HEK293 (cell line): ENCODE results near the gene ADD2.

Source experiments
- CTCF ChIA-PET: fragments of 350-600 bp; formaldehyde crosslinking; extraction: SDS; loops from one replicate; lab custom pipeline; 2021; ENCODE audit warnings: antibody characterized with exemption; lab: Yijun Ruan, JAX
- POLR2A ChIA-PET: fragments of 300-600 bp; formaldehyde crosslinking; extraction: SDS; loops from one replicate; lab custom pipeline; 2020; ENCODE audit warnings: antibody characterized with exemption, inconsistent platforms; lab: Yijun Ruan, JAX
- H3K27ac ChIP-seq: fragments of 200-500 bp; sonication (Bioruptor generic); 2 replicates; pipeline ENCODE4 v1.5.1; 2014; ENCODE audit warnings: low read depth, low read length, control low read depth, inconsistent platforms; ENCODE audit errors: extremely low read depth
- H3K36me3 ChIP-seq, 2 experiments: fragments of 200-500 bp in 1 of 2; sonication (Bioruptor generic) in 1 of 2; 1 replicate in 1 of 2; 2 replicates in 1 of 2; pipeline ENCODE4 v1.5.1; 2014 to 2017; ENCODE audit warnings: inconsistent platforms in 2 of 2, low read length in 2 of 2; ENCODE audit not compliant: control insufficient read depth in 2 of 2, insufficient read depth in 1 of 2
- H3K4me1 ChIP-seq: fragments of 200-500 bp; sonication (Bioruptor generic); 2 replicates; pipeline ENCODE4 v1.5.1; 2014; ENCODE audit warnings: mild to moderate bottlenecking, low read length, inconsistent platforms; ENCODE audit not compliant: control insufficient read depth, insufficient read depth
- H3K4me3 ChIP-seq: 2 replicates; pipeline ENCODE4 v1.5.1; 2011; ENCODE audit warnings: low read depth, mild to moderate bottlenecking, control low read depth, low read length, moderate library complexity
- H3K9me3 ChIP-seq: fragments of 200-500 bp; sonication (Bioruptor generic); 2 replicates; pipeline ENCODE4 v1.5.1; 2014; ENCODE audit warnings: low read depth, low read length, inconsistent platforms; ENCODE audit not compliant: control insufficient read depth, insufficient read depth
- KLF7 ChIP-seq: fragments of 450-650 bp; formaldehyde crosslinking; IDR thresholded peaks from 2 replicates; pipeline ENCODE4 v1.5.1; 2016; ENCODE audit warnings: missing biosample characterization, missing genetic modification characterization, borderline replicate concordance
- PRDM2 ChIP-seq: fragments of 450-650 bp; formaldehyde crosslinking; IDR thresholded peaks from 2 replicates; pipeline ENCODE4 v1.5.1; 2016; ENCODE audit warnings: missing biosample characterization, missing genetic modification characterization, borderline replicate concordance
- REPIN1 ChIP-seq: fragments of 450-650 bp; formaldehyde crosslinking; IDR thresholded peaks from 2 replicates; pipeline ENCODE4 v1.5.1; 2017; ENCODE audit warnings: missing biosample characterization, missing genetic modification characterization, low read depth
- SALL2 ChIP-seq: fragments of 450-650 bp; formaldehyde crosslinking; IDR thresholded peaks from 2 replicates; pipeline ENCODE4 v1.5.0; 2017; ENCODE audit warnings: missing biosample characterization, mild to moderate bottlenecking, missing genetic modification characterization, borderline replicate concordance
- SP3 ChIP-seq: fragments of 450-650 bp; formaldehyde crosslinking; IDR thresholded peaks from 2 replicates; pipeline ENCODE4 v1.5.1; 2016; ENCODE audit warnings: missing biosample characterization, missing genetic modification characterization
- ZBTB44 ChIP-seq: fragments of 450-650 bp; IDR thresholded peaks from 2 replicates; pipeline ENCODE4 v1.5.1; 2018; ENCODE audit warnings: missing biosample characterization, mild to moderate bottlenecking, missing genetic modification characterization
- ZNF114 ChIP-seq: fragments of 450-650 bp; formaldehyde crosslinking; IDR thresholded peaks from 2 replicates; pipeline ENCODE4 v1.5.0; 2017; ENCODE audit warnings: missing biosample characterization, missing genetic modification characterization
- ZNF292 ChIP-seq: fragments of 450-650 bp; formaldehyde crosslinking; IDR thresholded peaks from 2 replicates; pipeline ENCODE4 v1.5.1; 2016; ENCODE audit warnings: low read depth, missing biosample characterization, missing genetic modification characterization, borderline replicate concordance
- ZNF335 ChIP-seq: fragments of 450-650 bp; formaldehyde crosslinking; conservative IDR thresholded peaks from 2 replicates; pipeline ENCODE4 v1.5.1; 2016; ENCODE audit warnings: missing biosample characterization, missing genetic modification characterization
- ZNF423 ChIP-seq: fragments of 450-650 bp; formaldehyde crosslinking; IDR thresholded peaks from 2 replicates; pipeline ENCODE4 v1.5.1; 2016; ENCODE audit warnings: missing biosample characterization, missing genetic modification characterization
- ZNF48 ChIP-seq: fragments of 450-650 bp; formaldehyde crosslinking; IDR thresholded peaks from 2 replicates; pipeline ENCODE4 v1.5.1; 2016; ENCODE audit warnings: missing biosample characterization, missing genetic modification characterization
- ZNF558 ChIP-seq: fragments of 450-650 bp; formaldehyde crosslinking; IDR thresholded peaks from 2 replicates; pipeline ENCODE4 v1.5.1; 2016; ENCODE audit warnings: missing biosample characterization, missing genetic modification characterization
- ZNF626 ChIP-seq: fragments of 450-650 bp; sonication (Bioruptor Pico); formaldehyde crosslinking; IDR thresholded peaks from 2 replicates; pipeline ENCODE4 v1.5.1; 2018; ENCODE audit warnings: missing biosample characterization, missing genetic modification characterization, inconsistent platforms
- ZNF629 ChIP-seq: fragments of 450-650 bp; formaldehyde crosslinking; IDR thresholded peaks from 2 replicates; pipeline ENCODE4 v1.5.1; 2017; ENCODE audit warnings: missing biosample characterization, missing genetic modification characterization
- ZNF843 ChIP-seq: fragments of 450-650 bp; formaldehyde crosslinking; IDR thresholded peaks from 2 replicates; pipeline ENCODE4 v1.5.1; 2016; ENCODE audit warnings: missing biosample characterization, missing genetic modification characterization
- ZSCAN23 ChIP-seq: fragments of 450-650 bp; formaldehyde crosslinking; IDR thresholded peaks from 2 replicates; pipeline ENCODE4 v1.5.1; 2016; ENCODE audit warnings: missing biosample characterization, missing genetic modification characterization
- ZSCAN30 ChIP-seq: fragments of 450-650 bp; IDR thresholded peaks from 2 replicates; pipeline ENCODE4 v1.5.1; 2018; ENCODE audit warnings: missing biosample characterization, mild to moderate bottlenecking, missing genetic modification characterization, moderate library complexity
- TF ChIP-seq, protein P1 (sequence below): fragments of 450-650 bp; formaldehyde crosslinking; IDR thresholded peaks from 2 replicates; pipeline ENCODE4 v1.5.1; 2016; ENCODE audit warnings: missing biosample characterization, missing genetic modification characterization

The ADD2 gene

DNA sequence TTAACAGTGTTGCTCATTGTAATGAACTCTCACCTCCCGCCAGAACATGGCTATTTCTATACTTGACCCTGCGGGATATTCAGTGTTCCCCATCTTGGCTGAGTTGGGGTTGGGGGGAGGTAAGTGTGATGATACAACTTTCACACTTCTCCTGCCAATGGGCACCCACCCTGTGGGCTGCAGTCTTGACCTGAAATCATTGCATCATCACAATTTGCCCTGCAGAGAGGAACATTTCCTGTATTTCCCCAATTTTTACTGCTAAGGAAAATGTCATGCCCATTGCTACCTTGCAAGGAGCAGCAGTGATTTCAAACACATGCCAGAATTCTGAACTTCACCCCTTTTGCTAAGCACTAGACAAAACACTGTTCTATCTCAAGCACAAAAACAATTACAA is 92.1 kb downstream of the ADD2 start:
- no peak overlapping the region for H3K27ac ChIP-seq
- ChIA-PET CTCF (no interaction called here), POLR2A (no interaction called here)
- 0 out of 2 replicates have a peak, but pooled peaks cover 2% of the 10 kb centered on the region for H3K4me1 ChIP-seq
- H3K4me3 ChIP-seq, result no peak overlapping the region
- TF ChIP-seq ZNF629 (tag by site-specific recombination) (no peak), ZBTB44 (tag by site-specific recombination) (no peak), ZNF48 (tag by site-specific recombination) (no peak), PRDM2 (tag by site-specific recombination) (no peak), ZNF843 (tag by site-specific recombination) (no peak), ZSCAN30 (tag by site-specific recombination) (no peak), REPIN1 (tag by site-specific recombination) (no peak), ZNF558 (tag by site-specific recombination) (no peak), KLF7 (tag by site-specific recombination) (no peak), ZNF423 (no peak), ZSCAN23 (tag by site-specific recombination) (no peak), SP3 (tag by site-specific recombination) (no peak), ZNF335 (no peak), ZNF292 (tag by site-specific recombination) (no peak), ZNF114 (tag by site-specific recombination) (no peak), ZNF626 (no peak), SALL2 (tag by site-specific recombination) (no peak)
- TF ChIP-seq, protein P1, sequence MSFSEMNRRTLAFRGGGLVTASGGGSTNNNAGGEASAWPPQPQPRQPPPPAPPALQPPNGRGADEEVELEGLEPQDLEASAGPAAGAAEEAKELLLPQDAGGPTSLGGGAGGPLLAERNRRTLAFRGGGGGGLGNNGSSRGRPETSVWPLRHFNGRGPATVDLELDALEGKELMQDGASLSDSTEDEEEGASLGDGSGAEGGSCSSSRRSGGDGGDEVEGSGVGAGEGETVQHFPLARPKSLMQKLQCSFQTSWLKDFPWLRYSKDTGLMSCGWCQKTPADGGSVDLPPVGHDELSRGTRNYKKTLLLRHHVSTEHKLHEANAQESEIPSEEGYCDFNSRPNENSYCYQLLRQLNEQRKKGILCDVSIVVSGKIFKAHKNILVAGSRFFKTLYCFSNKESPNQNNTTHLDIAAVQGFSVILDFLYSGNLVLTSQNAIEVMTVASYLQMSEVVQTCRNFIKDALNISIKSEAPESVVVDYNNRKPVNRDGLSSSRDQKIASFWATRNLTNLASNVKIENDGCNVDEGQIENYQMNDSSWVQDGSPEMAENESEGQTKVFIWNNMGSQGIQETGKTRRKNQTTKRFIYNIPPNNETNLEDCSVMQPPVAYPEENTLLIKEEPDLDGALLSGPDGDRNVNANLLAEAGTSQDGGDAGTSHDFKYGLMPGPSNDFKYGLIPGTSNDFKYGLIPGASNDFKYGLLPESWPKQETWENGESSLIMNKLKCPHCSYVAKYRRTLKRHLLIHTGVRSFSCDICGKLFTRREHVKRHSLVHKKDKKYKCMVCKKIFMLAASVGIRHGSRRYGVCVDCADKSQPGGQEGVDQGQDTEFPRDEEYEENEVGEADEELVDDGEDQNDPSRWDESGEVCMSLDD (tag by site-specific recombination), result no peak
- H3K36me3 ChIP-seq, result peaks cover 0 to 41% of the 10 kb centered on the region in 2 experiments; a peak in 1 of 3 replicates
- no peaks in the 10 kb centered on the region for H3K9me3 ChIP-seq
